Liver (tissue), 9 donors: ENCODE results near the gene CRAMP1. TPM values are rescaled to one million over a fixed set of nuclear protein-coding genes. Genes with fewer than 3 reads are reported as not detected.

ENCODE experiments used
- DNase-seq: peaks from one replicate; pipeline ENCODE4 v3.0.0-alpha.2; 2017; ENCODE audit warnings: low spot score
- H3K27ac ChIP-seq, 2 donors: one replicate each; pipeline ENCODE4 v1.7.0; 2013; ENCODE audit warnings: inconsistent platforms in 2 of 2, low read length in 2 of 2, control low read depth in 1 of 2, low read depth in 1 of 2, mild to moderate bottlenecking in 1 of 2
- H3K27me3 ChIP-seq, 4 donors: one replicate each; pipeline versions ENCODE4 v1.6.1 to v1.7.0; 2013; ENCODE audit warnings: low read length in 3 of 4, inconsistent platforms in 1 of 4, mild to moderate bottlenecking in 1 of 4, moderate library complexity in 1 of 4; ENCODE audit not compliant: control insufficient read depth in 4 of 4, insufficient read depth in 4 of 4
- H3K36me3 ChIP-seq, 4 donors: one replicate each; pipeline versions ENCODE4 v1.6.1 to v1.7.0; 2013; ENCODE audit warnings: low read length in 3 of 4, mild to moderate bottlenecking in 3 of 4, low read depth in 1 of 4, moderate library complexity in 1 of 4; ENCODE audit not compliant: control insufficient read depth in 4 of 4, insufficient read depth in 3 of 4
- H3K4me1 ChIP-seq, 4 donors: one replicate each; pipeline versions ENCODE4 v1.6.1 to v1.7.0; 2013; ENCODE audit warnings: low read length in 3 of 4, mild to moderate bottlenecking in 3 of 4, moderate library complexity in 1 of 4; ENCODE audit not compliant: control insufficient read depth in 4 of 4, insufficient read depth in 4 of 4
- H3K4me3 ChIP-seq, 3 donors: one replicate each; pipeline versions ENCODE4 v1.6.1 to v1.7.0; 2013; ENCODE audit warnings: low read length in 3 of 3, control low read depth in 1 of 3, low read depth in 1 of 3, mild to moderate bottlenecking in 1 of 3
- H3K9ac ChIP-seq, 2 donors: one replicate each; pipeline ENCODE4 v1.7.0; 2013; ENCODE audit warnings: low read length in 2 of 2, mild to moderate bottlenecking in 2 of 2, moderate library complexity in 2 of 2, control low read depth in 1 of 2, low read depth in 1 of 2
- H3K9me3 ChIP-seq, 4 donors: one replicate each; pipeline versions ENCODE4 v1.6.1 to v1.7.0; 2013; ENCODE audit warnings: low read length in 3 of 4; ENCODE audit not compliant: control insufficient read depth in 4 of 4
- ATF3 ChIP-seq: IDR thresholded peaks from 2 replicates; pipeline ENCODE4 v1.6.1; 2016; ENCODE audit warnings: antibody characterized with exemption
- CTCF ChIP-seq: fragments of 150-350 bp; IDR thresholded peaks from 2 replicates; pipeline ENCODE4 v1.5.1; 2017; ENCODE audit warnings: improper control_type of control experiment, low read depth, low read length; ENCODE audit not compliant: missing input control
- EGR1 ChIP-seq, 2 donors: IDR thresholded peaks; 2 replicates each; pipeline ENCODE4 v1.6.1; 2016 to 2018; ENCODE audit warnings: antibody characterized with exemption in 2 of 2, low read depth in 2 of 2
- FOXA1 ChIP-seq: IDR thresholded peaks from 2 replicates; pipeline ENCODE4 v1.6.1; 2016; ENCODE audit warnings: antibody characterized with exemption
- FOXA2 ChIP-seq: IDR thresholded peaks from 2 replicates; pipeline ENCODE4 v1.6.1; 2016; ENCODE audit warnings: antibody characterized with exemption
- GABPA ChIP-seq, 2 donors: IDR thresholded peaks in 1 of 2; conservative IDR thresholded peaks in 1 of 2; 2 replicates each; pipeline ENCODE4 v1.6.1; 2016; ENCODE audit warnings: antibody characterized with exemption in 2 of 2, mild to moderate bottlenecking in 1 of 2, moderate library complexity in 1 of 2
- HNF4A ChIP-seq, 2 donors: conservative IDR thresholded peaks; 2 replicates each; pipeline ENCODE4 v1.6.1; 2016; ENCODE audit warnings: antibody characterized with exemption in 2 of 2, mild to moderate bottlenecking in 2 of 2
- HNF4G ChIP-seq: IDR thresholded peaks from 2 replicates; pipeline ENCODE4 v1.6.1; 2016; ENCODE audit warnings: antibody characterized with exemption
- JUND ChIP-seq, 2 donors: IDR thresholded peaks; 2 replicates each; pipeline ENCODE4 v1.6.1; 2016; ENCODE audit warnings: antibody characterized with exemption in 2 of 2
- MAX ChIP-seq: IDR thresholded peaks from 2 replicates; pipeline ENCODE4 v1.6.1; 2016; ENCODE audit warnings: antibody characterized with exemption
- NR2F2 ChIP-seq: IDR thresholded peaks from 2 replicates; pipeline ENCODE4 v1.6.1; 2016; ENCODE audit warnings: antibody characterized with exemption
- RAD21 ChIP-seq, 2 donors: IDR thresholded peaks; 2 replicates each; pipeline ENCODE4 v1.6.1; 2016; ENCODE audit warnings: antibody characterized with exemption in 2 of 2, mild to moderate bottlenecking in 2 of 2
- REST ChIP-seq: IDR thresholded peaks from 2 replicates; pipeline ENCODE4 v1.6.1; 2016; ENCODE audit warnings: antibody characterized with exemption, mild to moderate bottlenecking
- SP1 ChIP-seq: IDR thresholded peaks from 2 replicates; pipeline ENCODE4 v1.6.1; 2018; ENCODE audit warnings: antibody characterized with exemption, mild to moderate bottlenecking
- TAF1 ChIP-seq: conservative IDR thresholded peaks from 2 replicates; pipeline ENCODE4 v1.6.1; 2016; ENCODE audit warnings: antibody characterized with exemption, mild to moderate bottlenecking
- YY1 ChIP-seq: IDR thresholded peaks from 2 replicates; pipeline ENCODE4 v1.6.1; 2016; ENCODE audit warnings: antibody characterized with exemption, mild to moderate bottlenecking
- ZBTB33 ChIP-seq: IDR thresholded peaks from 2 replicates; pipeline ENCODE4 v1.6.1; 2016; ENCODE audit warnings: antibody characterized with exemption
- WGBS: extraction: QIAGEN DNeasy Blood & Tissue Kit; methylation state at CpG from one replicate; pipeline ENCODE4 v1.1.7; 2013; 5-methylcytosine and 5-hydroxymethylcytosine counted together
- polyA plus RNA-seq, 2 donors: library from polyadenylated mRNA; stranded (reverse) in 1 of 2; unstranded in 1 of 2; fragments of 200-250 nt in 1 of 2; fragments of >200 nt in 1 of 2; fragmentation: Nextera tagmentation in 1 of 2; extraction: Ambion mirVana in 1 of 2; gene quantifications; one replicate each; pipeline versions ENCODE4 v1.2.1 to v1.2.3, GENCODE V29; 2013 to 2015
- total RNA-seq, 2 donors: library from RNA; depleted of rRNA; stranded (reverse); fragments of >200 nt; gene quantifications; one replicate each; pipeline ENCODE4 v1.2.3, GENCODE V29; 2014
- donor health status: healthy.
- donor health status: healthy.
- donor health status: healthy.
- donor health status: healthy.
- donor health status: healthy.

The CRAMP1 gene
- total and polyA plus RNA-seq, 4 donors, result 1.1 to 6.4 (median 4.2) TPM

- DNase-seq, result no peak
Observed at GRCh38 chr16:1706386-1707192, 94.4 kb downstream of the CRAMP1 start.

More at GRCh38 chr16:1706386-1707192, 94.4 kb downstream of the CRAMP1 start:
- Histone ChIP-seq H3K27ac (peak overlapping the region; percentile 77 to 85), H3K36me3 (peaks cover 0 to 5% (median 4%) of the 10 kb centered on the region in 4 donors), H3K27me3 (no peaks in the 10 kb centered on the region), H3K9ac (peak overlapping the region; percentile 40 to 82), H3K4me1 (peaks cover 6 to 23% (median 13%) of the 10 kb centered on the region in 4 donors), H3K4me3 (peak overlapping the region; percentile 88 to 98 (median 91)), H3K9me3 (no peaks in the 10 kb centered on the region)
- 2% methylated on average over 62 of the region's 62 CpGs for WGBS
- TF ChIP-seq YY1 (no peak), JUND (IDR thresholded peaks at IDR 0.05) (no peak), FOXA2 (no peak), RAD21 (IDR thresholded peaks at IDR 0.05) (no peak), HNF4G (no peak), GABPA (IDR thresholded peaks at IDR 0.05 in 1 of 2, conservative IDR thresholded peaks at IDR 0.05 in 1 of 2) (no peak), FOXA1 (no peak), TAF1 (no peak), MAX (no peak), NR2F2 (no peak), EGR1 (IDR thresholded peaks at IDR 0.05; ENCODE audit: low read depth in 2 of 2) (no peak), HNF4A (conservative IDR thresholded peaks at IDR 0.05) (no peak), CTCF (no peak), ZBTB33 (no peak), SP1 (no peak), REST (no peak), ATF3 (no peak)
